Lower leg skin (tissue), 3 donors: ENCODE data around the gene GUCY2C.

Experiments
- POLR2A ChIP-seq, 2 donors: fragments of 450-650 bp; IDR thresholded peaks; one replicate each; pipeline ENCODE4 v1.6.1; 2016 to 2017; ENCODE audit warnings: antibody characterized with exemption in 2 of 2, mild to moderate bottlenecking in 1 of 2, moderate library complexity in 1 of 2
- TF ChIP-seq, protein P1 (sequence below), 3 donors: fragments of 450-650 bp; IDR thresholded peaks; one replicate each; pipeline ENCODE4 v1.5.1; 2016; ENCODE audit warnings: antibody characterized with exemption in 3 of 3, mild to moderate bottlenecking in 3 of 3, moderate library complexity in 2 of 3

- TF ChIP-seq, protein P1, sequence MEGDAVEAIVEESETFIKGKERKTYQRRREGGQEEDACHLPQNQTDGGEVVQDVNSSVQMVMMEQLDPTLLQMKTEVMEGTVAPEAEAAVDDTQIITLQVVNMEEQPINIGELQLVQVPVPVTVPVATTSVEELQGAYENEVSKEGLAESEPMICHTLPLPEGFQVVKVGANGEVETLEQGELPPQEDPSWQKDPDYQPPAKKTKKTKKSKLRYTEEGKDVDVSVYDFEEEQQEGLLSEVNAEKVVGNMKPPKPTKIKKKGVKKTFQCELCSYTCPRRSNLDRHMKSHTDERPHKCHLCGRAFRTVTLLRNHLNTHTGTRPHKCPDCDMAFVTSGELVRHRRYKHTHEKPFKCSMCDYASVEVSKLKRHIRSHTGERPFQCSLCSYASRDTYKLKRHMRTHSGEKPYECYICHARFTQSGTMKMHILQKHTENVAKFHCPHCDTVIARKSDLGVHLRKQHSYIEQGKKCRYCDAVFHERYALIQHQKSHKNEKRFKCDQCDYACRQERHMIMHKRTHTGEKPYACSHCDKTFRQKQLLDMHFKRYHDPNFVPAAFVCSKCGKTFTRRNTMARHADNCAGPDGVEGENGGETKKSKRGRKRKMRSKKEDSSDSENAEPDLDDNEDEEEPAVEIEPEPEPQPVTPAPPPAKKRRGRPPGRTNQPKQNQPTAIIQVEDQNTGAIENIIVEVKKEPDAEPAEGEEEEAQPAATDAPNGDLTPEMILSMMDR (IDR thresholded peaks at IDR 0.05) = no peak
- TF ChIP-seq POLR2A (IDR thresholded peaks at IDR 0.05) = no peak
Measured at GRCh38 chr12:14723763-14724162, 27.4 kb upstream of the GUCY2C start.
